OCI-LY1 (cell line): ENCODE data around the gene ZNF385C.

Source experiments
- H2AFZ ChIP-seq: fragments of 200-600 bp; sonication (generic), shearing (Covaris generic); 2 replicates; pipeline ENCODE4 v1.6.0; 2014; ENCODE audit warnings: antibody characterized with exemption, mild to moderate bottlenecking, low read length
- H3F3A ChIP-seq: fragments of 200-600 bp; sonication (generic), shearing (Covaris generic); 2 replicates; pipeline ENCODE4 v1.6.0; 2014; ENCODE audit warnings: mild to moderate bottlenecking, antibody characterized with exemption, low read length, moderate library complexity; ENCODE audit not compliant: insufficient read depth
- H3K27ac ChIP-seq: fragments of 200-600 bp; sonication (generic); 2 replicates; pipeline ENCODE4 v1.5.1; 2014; ENCODE audit warnings: low read length, mixed run types, mild to moderate bottlenecking, low read depth; ENCODE audit not compliant: poor library complexity, severe bottlenecking
- H3K27me3 ChIP-seq: fragments of 200-600 bp; sonication (generic); 2 replicates; pipeline ENCODE4 v1.6.0; 2014; ENCODE audit warnings: antibody characterized with exemption, mild to moderate bottlenecking, low read length, moderate library complexity; ENCODE audit not compliant: insufficient read depth
- H3K36me3 ChIP-seq: fragments of 200-600 bp; sonication (generic); 2 replicates; pipeline ENCODE4 v1.6.1; 2014; ENCODE audit warnings: mild to moderate bottlenecking, antibody characterized with exemption, low read length, moderate library complexity, mixed read lengths; ENCODE audit not compliant: insufficient read depth
- H3K4me1 ChIP-seq: fragments of 200-600 bp; sonication (generic); 2 replicates; pipeline ENCODE4 v1.5.1; 2014; ENCODE audit warnings: mild to moderate bottlenecking, low read length, moderate library complexity; ENCODE audit not compliant: insufficient read depth, severe bottlenecking
- H3K4me2 ChIP-seq: fragments of 200-600 bp; sonication (generic), shearing (Covaris generic); 2 replicates; pipeline ENCODE4 v1.6.1; 2014; ENCODE audit warnings: low read length
- H3K4me3 ChIP-seq: fragments of 200-600 bp; sonication (generic); 2 replicates; pipeline ENCODE4 v1.5.1; 2014; ENCODE audit warnings: low read length, low read depth, mild to moderate bottlenecking, mixed read lengths; ENCODE audit not compliant: poor library complexity, severe bottlenecking
- H3K79me2 ChIP-seq: fragments of 200-600 bp; shearing (Covaris generic); 2 replicates; pipeline ENCODE4 v1.6.1; 2016; ENCODE audit warnings: mixed run types, low read length, mixed read lengths; ENCODE audit not compliant: insufficient read depth
- H3K9ac ChIP-seq: fragments of 200-600 bp; sonication (generic), shearing (Covaris generic); 2 replicates; pipeline ENCODE4 v1.6.1; 2014; ENCODE audit warnings: mild to moderate bottlenecking, low read length, mixed read lengths
- H3K9me2 ChIP-seq: fragments of 200-600 bp; sonication (generic), shearing (Covaris generic); 2 replicates; pipeline ENCODE4 v1.6.1; 2014; ENCODE audit warnings: low read depth, mild to moderate bottlenecking, low read length, mixed read lengths
- H3K9me3 ChIP-seq: fragments of 200-600 bp; shearing (Covaris generic); 2 replicates; pipeline ENCODE4 v1.6.1; 2014; ENCODE audit warnings: low read length, mixed read lengths
- H4K20me1 ChIP-seq: fragments of 200-600 bp; sonication (generic), shearing (Covaris generic); 2 replicates; pipeline ENCODE4 v1.6.0; 2016; ENCODE audit warnings: mild to moderate bottlenecking, low read length; ENCODE audit not compliant: insufficient read depth
- EZH2 ChIP-seq: fragments of 200-600 bp; sonication (generic), shearing (Covaris generic); IDR thresholded peaks from 2 replicates; pipeline ENCODE4 v1.8.0; 2017; ENCODE audit warnings: borderline replicate concordance, mixed run types, mild to moderate bottlenecking, antibody characterized with exemption, low read length, moderate library complexity, mixed read lengths
- TF ChIP-seq, protein P1 (sequence below): fragments of 200-600 bp; sonication (generic), shearing (Covaris generic); IDR thresholded peaks from 2 replicates; pipeline ENCODE4 v1.5.1; 2017; ENCODE audit warnings: mild to moderate bottlenecking, antibody characterized with exemption, low read length, moderate library complexity, mixed read lengths

ZNF385C gene

DNA sequence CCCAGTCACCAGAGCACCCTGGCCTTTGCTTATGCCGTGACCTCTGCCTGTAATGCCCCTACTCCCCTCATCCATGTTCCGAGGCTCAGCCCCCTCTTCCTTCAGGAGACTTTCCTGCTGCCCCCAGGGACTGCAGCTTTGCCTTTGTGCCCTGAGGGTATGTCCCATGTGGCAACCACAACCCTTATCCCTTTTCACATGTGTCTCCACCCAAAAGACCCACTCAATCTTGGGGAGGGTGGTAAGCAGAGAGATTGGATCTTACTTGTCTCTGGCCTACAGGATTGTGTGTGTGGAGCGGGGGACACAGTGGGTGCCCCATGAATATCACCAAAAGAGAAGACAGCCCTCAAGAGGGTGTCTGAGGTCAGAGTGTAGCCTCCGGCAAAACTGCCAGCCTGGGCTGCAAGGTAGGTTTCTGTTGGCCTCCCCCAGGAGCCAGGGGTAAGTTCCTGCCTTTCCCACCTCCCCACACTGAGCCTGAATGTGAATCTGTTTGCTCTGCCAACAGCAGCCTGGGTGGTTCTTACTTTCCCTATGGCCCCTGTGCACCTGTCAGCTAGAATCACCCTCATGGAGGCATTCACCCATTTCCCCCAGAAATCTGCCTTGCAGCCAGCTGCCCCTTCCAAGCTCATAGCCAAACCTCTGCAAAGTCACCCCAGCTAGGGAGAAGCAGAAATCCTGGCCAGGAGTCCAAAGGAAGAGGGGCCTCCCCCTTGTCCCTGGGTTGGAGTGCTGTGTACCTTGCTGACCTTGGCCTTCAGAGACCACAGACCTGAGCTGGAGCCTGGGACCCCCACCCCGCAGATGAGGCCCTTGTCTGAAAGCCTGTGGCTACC is 36.4 kb downstream of the ZNF385C start:
- no peak overlapping the region for H3K27ac ChIP-seq
- no peak overlapping the region for H3K9ac ChIP-seq
- no peaks in the 10 kb centered on the region for H3K9me3 ChIP-seq
- TF ChIP-seq, protein P1, sequence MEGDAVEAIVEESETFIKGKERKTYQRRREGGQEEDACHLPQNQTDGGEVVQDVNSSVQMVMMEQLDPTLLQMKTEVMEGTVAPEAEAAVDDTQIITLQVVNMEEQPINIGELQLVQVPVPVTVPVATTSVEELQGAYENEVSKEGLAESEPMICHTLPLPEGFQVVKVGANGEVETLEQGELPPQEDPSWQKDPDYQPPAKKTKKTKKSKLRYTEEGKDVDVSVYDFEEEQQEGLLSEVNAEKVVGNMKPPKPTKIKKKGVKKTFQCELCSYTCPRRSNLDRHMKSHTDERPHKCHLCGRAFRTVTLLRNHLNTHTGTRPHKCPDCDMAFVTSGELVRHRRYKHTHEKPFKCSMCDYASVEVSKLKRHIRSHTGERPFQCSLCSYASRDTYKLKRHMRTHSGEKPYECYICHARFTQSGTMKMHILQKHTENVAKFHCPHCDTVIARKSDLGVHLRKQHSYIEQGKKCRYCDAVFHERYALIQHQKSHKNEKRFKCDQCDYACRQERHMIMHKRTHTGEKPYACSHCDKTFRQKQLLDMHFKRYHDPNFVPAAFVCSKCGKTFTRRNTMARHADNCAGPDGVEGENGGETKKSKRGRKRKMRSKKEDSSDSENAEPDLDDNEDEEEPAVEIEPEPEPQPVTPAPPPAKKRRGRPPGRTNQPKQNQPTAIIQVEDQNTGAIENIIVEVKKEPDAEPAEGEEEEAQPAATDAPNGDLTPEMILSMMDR: no peak
- no peak for TF ChIP-seq EZH2
- H3K27me3 ChIP-seq: peaks cover 10% of the 10 kb centered on the region; the same call in 1 of the 2 replicates
- no peaks in the 10 kb centered on the region for H4K20me1 ChIP-seq
- no peaks in the 10 kb centered on the region; the same call in 1 of the 2 replicates for H3K36me3 ChIP-seq
- no peaks in the 10 kb centered on the region for H3K79me2 ChIP-seq
- H3K4me3 ChIP-seq: no peak overlapping the region
- no peak overlapping the region for H3K4me2 ChIP-seq
- H3F3A ChIP-seq: no peaks in the 10 kb centered on the region
- no peaks in the 10 kb centered on the region for H3K9me2 ChIP-seq
- H3K4me1 ChIP-seq: peaks cover 7% of the 10 kb centered on the region
- H2AFZ ChIP-seq: no peak overlapping the region

DNA sequence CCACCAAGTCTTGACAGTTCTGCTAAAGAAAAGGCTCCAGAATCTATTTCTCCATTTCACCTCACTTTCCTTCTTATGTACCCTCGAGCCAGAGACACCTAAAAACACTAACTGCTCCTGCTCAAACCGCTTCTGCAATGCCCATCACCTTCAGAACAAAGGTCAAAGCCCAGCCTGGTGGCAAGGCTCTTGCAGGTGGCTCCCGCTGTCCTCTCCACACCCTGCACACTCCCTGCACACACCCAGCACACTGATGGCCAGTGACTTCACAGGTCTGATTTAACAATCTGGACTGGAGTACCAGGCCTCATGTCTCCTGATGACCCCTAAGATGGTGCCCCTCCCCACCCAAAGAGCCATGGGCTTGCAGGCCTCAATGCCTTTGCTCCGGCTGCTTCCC is 38.0 kb downstream of the ZNF385C start:
- no peaks in the 10 kb centered on the region for H3K9me3 ChIP-seq
- H3K4me3 ChIP-seq: no peak overlapping the region
- H3K36me3 ChIP-seq: no peaks in the 10 kb centered on the region; the same call in 1 of the 2 replicates
- H3K9ac ChIP-seq: no peak overlapping the region
- no peak for TF ChIP-seq EZH2
- TF ChIP-seq, protein P1: no peak
- peaks cover 7% of the 10 kb centered on the region for H3K4me1 ChIP-seq
- no peaks in the 10 kb centered on the region for H3K9me2 ChIP-seq
- no peak overlapping the region for H3K4me2 ChIP-seq
- H4K20me1 ChIP-seq: no peaks in the 10 kb centered on the region
- no peak overlapping the region for H3K27ac ChIP-seq
- H3K79me2 ChIP-seq: no peaks in the 10 kb centered on the region
- H3F3A ChIP-seq: no peaks in the 10 kb centered on the region
- H3K27me3 ChIP-seq: peaks cover 23% of the 10 kb centered on the region; the same call in 1 of the 2 replicates
- no peak overlapping the region for H2AFZ ChIP-seq

DNA sequence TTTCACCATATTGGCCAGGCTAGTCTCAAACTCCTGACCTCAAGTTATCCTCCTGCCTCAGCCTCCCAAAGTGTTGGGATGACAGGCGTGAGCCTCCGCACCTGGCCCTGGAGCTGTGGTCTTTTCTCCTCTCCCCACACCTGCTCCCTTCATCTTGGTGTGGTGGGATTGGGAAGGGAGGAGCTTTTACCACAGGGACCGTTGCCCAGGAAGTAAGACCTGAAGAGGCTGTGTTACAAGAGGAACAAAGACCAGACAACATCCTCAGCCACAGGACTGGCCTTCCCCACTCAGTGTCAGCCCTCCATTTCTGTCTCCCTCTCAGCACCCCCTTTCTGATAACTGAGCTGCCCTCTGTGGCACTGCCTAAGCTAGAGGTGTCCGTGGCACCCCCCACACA is 38.5 kb downstream of the ZNF385C start:
- Histone ChIP-seq H3F3A (no peaks in the 10 kb centered on the region), H3K9me2 (no peaks in the 10 kb centered on the region), H3K36me3 (no peaks in the 10 kb centered on the region; the same call in 1 of the 2 replicates), H3K9me3 (no peaks in the 10 kb centered on the region), H3K4me2 (no peak overlapping the region), H3K79me2 (no peaks in the 10 kb centered on the region), H3K4me1 (peaks cover 7% of the 10 kb centered on the region), H3K27ac (no peak overlapping the region), H3K4me3 (no peak overlapping the region), H3K27me3 (peaks cover 23% of the 10 kb centered on the region; the same call in 1 of the 2 replicates), H3K9ac (no peak overlapping the region), H4K20me1 (no peaks in the 10 kb centered on the region), H2AFZ (no peak overlapping the region)
- no peak for TF ChIP-seq EZH2
